ENCODE results near the gene COLEC12. TPM values are rescaled to one million over a fixed set of nuclear protein-coding genes. Genes with fewer than 3 reads are reported as not detected.

The COLEC12 gene
- total RNA-seq, 1 experiment from 2014 or later, result not detected

DNA sequence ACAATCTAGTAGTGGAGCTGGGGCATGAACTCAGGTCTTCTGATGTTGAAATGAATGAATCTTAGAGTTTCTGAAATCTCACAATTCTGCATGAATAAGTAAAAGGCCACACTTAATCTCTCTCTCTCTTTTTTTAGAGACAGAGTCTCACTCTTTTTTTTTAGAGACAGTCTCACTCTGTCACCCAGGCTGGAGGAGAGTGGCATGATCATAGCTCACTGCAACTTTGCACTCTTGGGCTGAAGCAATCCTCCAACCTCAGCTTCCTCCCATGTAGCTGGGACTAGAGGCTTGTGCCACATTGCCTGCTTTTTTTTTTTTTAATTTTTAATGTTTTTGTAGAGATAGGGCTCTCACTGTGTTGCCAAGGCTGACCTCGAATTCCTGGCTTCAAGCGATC lies 163.8 kb downstream of the COLEC12 start:
- no peak for TF ChIP-seq ELF1 (IDR thresholded peaks at IDR 0.05; ENCODE audit: borderline replicate concordance, low read depth)
- no peak for TF ChIP-seq FOSL1 (IDR thresholded peaks at IDR 0.05; ENCODE audit: low read depth)
- TF ChIP-seq POLR2A (IDR thresholded peaks at IDR 0.05; ENCODE audit: borderline replicate concordance, extremely low read depth, insufficient read depth, insufficient read length), result no peak
- TF ChIP-seq, protein P1, sequence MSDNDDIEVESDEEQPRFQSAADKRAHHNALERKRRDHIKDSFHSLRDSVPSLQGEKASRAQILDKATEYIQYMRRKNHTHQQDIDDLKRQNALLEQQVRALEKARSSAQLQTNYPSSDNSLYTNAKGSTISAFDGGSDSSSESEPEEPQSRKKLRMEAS (IDR thresholded peaks at IDR 0.05), result no peak
- TF ChIP-seq, protein P2, sequence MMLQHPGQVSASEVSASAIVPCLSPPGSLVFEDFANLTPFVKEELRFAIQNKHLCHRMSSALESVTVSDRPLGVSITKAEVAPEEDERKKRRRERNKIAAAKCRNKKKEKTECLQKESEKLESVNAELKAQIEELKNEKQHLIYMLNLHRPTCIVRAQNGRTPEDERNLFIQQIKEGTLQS (IDR thresholded peaks at IDR 0.05), result no peak
- TF ChIP-seq, protein P3, sequence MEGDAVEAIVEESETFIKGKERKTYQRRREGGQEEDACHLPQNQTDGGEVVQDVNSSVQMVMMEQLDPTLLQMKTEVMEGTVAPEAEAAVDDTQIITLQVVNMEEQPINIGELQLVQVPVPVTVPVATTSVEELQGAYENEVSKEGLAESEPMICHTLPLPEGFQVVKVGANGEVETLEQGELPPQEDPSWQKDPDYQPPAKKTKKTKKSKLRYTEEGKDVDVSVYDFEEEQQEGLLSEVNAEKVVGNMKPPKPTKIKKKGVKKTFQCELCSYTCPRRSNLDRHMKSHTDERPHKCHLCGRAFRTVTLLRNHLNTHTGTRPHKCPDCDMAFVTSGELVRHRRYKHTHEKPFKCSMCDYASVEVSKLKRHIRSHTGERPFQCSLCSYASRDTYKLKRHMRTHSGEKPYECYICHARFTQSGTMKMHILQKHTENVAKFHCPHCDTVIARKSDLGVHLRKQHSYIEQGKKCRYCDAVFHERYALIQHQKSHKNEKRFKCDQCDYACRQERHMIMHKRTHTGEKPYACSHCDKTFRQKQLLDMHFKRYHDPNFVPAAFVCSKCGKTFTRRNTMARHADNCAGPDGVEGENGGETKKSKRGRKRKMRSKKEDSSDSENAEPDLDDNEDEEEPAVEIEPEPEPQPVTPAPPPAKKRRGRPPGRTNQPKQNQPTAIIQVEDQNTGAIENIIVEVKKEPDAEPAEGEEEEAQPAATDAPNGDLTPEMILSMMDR (IDR thresholded peaks at IDR 0.05 in 2 of 3, conservative IDR thresholded peaks at IDR 0.05 in 1 of 3; ENCODE audit: borderline replicate concordance in 1 of 3, insufficient read depth in 1 of 3, low read depth in 2 of 3, low read length in 2 of 3), result no peak
- TF ChIP-seq, protein P4, sequence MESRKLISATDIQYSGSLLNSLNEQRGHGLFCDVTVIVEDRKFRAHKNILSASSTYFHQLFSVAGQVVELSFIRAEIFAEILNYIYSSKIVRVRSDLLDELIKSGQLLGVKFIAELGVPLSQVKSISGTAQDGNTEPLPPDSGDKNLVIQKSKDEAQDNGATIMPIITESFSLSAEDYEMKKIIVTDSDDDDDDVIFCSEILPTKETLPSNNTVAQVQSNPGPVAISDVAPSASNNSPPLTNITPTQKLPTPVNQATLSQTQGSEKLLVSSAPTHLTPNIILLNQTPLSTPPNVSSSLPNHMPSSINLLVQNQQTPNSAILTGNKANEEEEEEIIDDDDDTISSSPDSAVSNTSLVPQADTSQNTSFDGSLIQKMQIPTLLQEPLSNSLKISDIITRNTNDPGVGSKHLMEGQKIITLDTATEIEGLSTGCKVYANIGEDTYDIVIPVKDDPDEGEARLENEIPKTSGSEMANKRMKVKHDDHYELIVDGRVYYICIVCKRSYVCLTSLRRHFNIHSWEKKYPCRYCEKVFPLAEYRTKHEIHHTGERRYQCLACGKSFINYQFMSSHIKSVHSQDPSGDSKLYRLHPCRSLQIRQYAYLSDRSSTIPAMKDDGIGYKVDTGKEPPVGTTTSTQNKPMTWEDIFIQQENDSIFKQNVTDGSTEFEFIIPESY (IDR thresholded peaks at IDR 0.05; ENCODE audit: extremely low read depth, insufficient replicate concordance, low read length), result no peak
- BruUV-seq (replicated peaks), result no TSS peak
- ChIA-PET RAD21 (ENCODE audit: low non-redundant PET in 1 of 2, low total read pairs in 2 of 2, uncharacterized antibody in 2 of 2, unreplicated experiment in 2 of 2) (no interaction called here), POLR2A (no interaction called here), CTCF (no interaction called here)
- no peak for ATAC-seq
- H3K79me2 ChIP-seq (ENCODE audit: insufficient read depth, low read length), result no peaks in the 10 kb centered on the region
- H3K9ac ChIP-seq (ENCODE audit: low read length), result no peak overlapping the region
- no peak overlapping the region for H3K27ac ChIP-seq (ENCODE audit: low read depth, low read length)
- H3K4me3 ChIP-seq (replicated peaks in 1 of 2; ENCODE audit: low read depth in 1 of 2, low read length in 2 of 2), result no peak overlapping the region
- H3K4me2 ChIP-seq (ENCODE audit: low read length), result no peak overlapping the region
- H3K4me1 ChIP-seq (ENCODE audit: control insufficient read depth in 1 of 2, insufficient read depth in 2 of 2, low read length in 2 of 2), result no peaks in the 10 kb centered on the region
- no peaks in the 10 kb centered on the region for H3K9me3 ChIP-seq (ENCODE audit: control insufficient read depth in 1 of 2, insufficient read depth in 1 of 2, low read depth in 1 of 2, low read length in 2 of 2)
- intact Hi-C loops (cut with micrococcal nuclease), result no loop called here
- no peaks in the 10 kb centered on the region for H4K20me1 ChIP-seq (ENCODE audit: insufficient read depth)
- H3K9me2 ChIP-seq (ENCODE audit: insufficient read depth), result no peaks in the 10 kb centered on the region
- no peak overlapping the region for H2AFZ ChIP-seq (ENCODE audit: low read depth, low read length, poor library complexity, severe bottlenecking)
- DNase-seq (ENCODE audit: low read depth, low spot score), result no peak
- H3K36me3 ChIP-seq (ENCODE audit: control insufficient read depth in 1 of 2, insufficient read depth in 2 of 2, low read length in 2 of 2), result no peaks in the 10 kb centered on the region
- H3K27me3 ChIP-seq (ENCODE audit: insufficient read depth, low read length), result peaks cover 13% of the 10 kb centered on the region; the same call in 1 of the 2 replicates

Measured in HCT116 (cell line).